GM23338 (cell line): ENCODE data around the gene PCOLCE2. TPM values are rescaled to one million over a fixed set of nuclear protein-coding genes. Genes with fewer than 3 reads are reported as not detected.

Experiments
- ATAC-seq: fragments of 200-7000 bp; cut with Tn5 transposase; 3 replicates; pipeline ENCODE4 v1.9.1; 2020
- DNase-seq: peaks from one replicate; pipeline ENCODE4 v3.0.0-alpha.2; 2015; ENCODE audit warnings: low spot score
- H2AFZ ChIP-seq: fragments of 200-600 bp; sonication (generic); 2 replicates; pipeline ENCODE4 v1.8.0; 2016; ENCODE audit warnings: antibody characterized with exemption, mild to moderate bottlenecking, moderate library complexity
- H3F3A ChIP-seq: fragments of 200-600 bp; sonication (generic); replicated peaks from 2 replicates; pipeline ENCODE4 v1.8.0; 2017; ENCODE audit warnings: antibody characterized with exemption, mixed run types, low read depth
- H3K27ac ChIP-seq: fragments of 200-600 bp; sonication (generic); 2 replicates; pipeline ENCODE4 v1.6.1; 2016; ENCODE audit warnings: low read depth
- H3K27me3 ChIP-seq: fragments of 200-600 bp; sonication (generic); 2 replicates; pipeline ENCODE4 v1.8.0; 2016; ENCODE audit warnings: mild to moderate bottlenecking, mixed run types, moderate library complexity; ENCODE audit not compliant: insufficient read depth
- H3K36me3 ChIP-seq: fragments of 200-600 bp; sonication (generic); 2 replicates; pipeline ENCODE4 v1.8.0; 2016; ENCODE audit warnings: mild to moderate bottlenecking; ENCODE audit not compliant: insufficient read depth
- H3K4me1 ChIP-seq: fragments of 200-600 bp; sonication (generic); 2 replicates; pipeline ENCODE4 v1.8.0; 2016; ENCODE audit warnings: mild to moderate bottlenecking, moderate library complexity; ENCODE audit not compliant: insufficient read depth
- H3K4me2 ChIP-seq: fragments of 200-600 bp; sonication (generic); 2 replicates; pipeline ENCODE4 v1.7.1; 2017; ENCODE audit warnings: mixed run types
- H3K4me3 ChIP-seq: fragments of 200-600 bp; sonication (generic); 2 replicates; pipeline ENCODE4 v1.6.1; 2016; ENCODE audit warnings: mixed run types
- H3K79me2 ChIP-seq: fragments of 200-600 bp; sonication (generic); replicated peaks from 2 replicates; pipeline ENCODE4 v1.8.0; 2017; ENCODE audit warnings: mild to moderate bottlenecking; ENCODE audit not compliant: insufficient read depth
- H3K9me2 ChIP-seq: fragments of 200-600 bp; sonication (generic); 2 replicates; pipeline ENCODE4 v1.8.0; 2017; ENCODE audit not compliant: insufficient read depth
- H4K20me1 ChIP-seq: fragments of 200-600 bp; sonication (generic); replicated peaks from 2 replicates; pipeline ENCODE4 v1.8.0; 2017; ENCODE audit warnings: mild to moderate bottlenecking; ENCODE audit not compliant: insufficient read depth
- H3K27ac Mint-ChIP-seq: 2 replicates; pipeline ENCODE4 v1.8.0; 2020; ENCODE audit warnings: inconsistent platforms, mild to moderate bottlenecking, moderate library complexity, mixed read lengths
- H3K27me3 Mint-ChIP-seq: 3 replicates; pipeline ENCODE4 v1.8.0; 2022; ENCODE audit warnings: low read depth, mild to moderate bottlenecking, moderate library complexity, mixed read lengths, inconsistent platforms; ENCODE audit not compliant: insufficient read depth, poor library complexity
- H3K36me3 Mint-ChIP-seq: 3 replicates; pipeline ENCODE4 v1.8.0; 2021; ENCODE audit warnings: low read depth, mild to moderate bottlenecking, inconsistent platforms, moderate library complexity, mixed read lengths
- H3K4me1 Mint-ChIP-seq: 3 replicates; pipeline ENCODE4 v1.8.0; 2020; ENCODE audit warnings: mild to moderate bottlenecking, inconsistent platforms, mixed read lengths
- H3K4me3 Mint-ChIP-seq: 3 replicates; pipeline ENCODE4 v1.8.0; 2021; ENCODE audit warnings: moderate library complexity, mild to moderate bottlenecking, inconsistent platforms, mixed read lengths
- H3K9me3 Mint-ChIP-seq: 3 replicates; pipeline ENCODE4 v1.8.0; 2020; ENCODE audit warnings: moderate library complexity, mild to moderate bottlenecking, inconsistent platforms, mixed read lengths
- CTCF ChIP-seq, 2 experiments: fragments of 200-600 bp in 1 of 2; sonication (generic) in 1 of 2; conservative IDR thresholded peaks; 2 replicates each; pipeline versions ENCODE4 v1.5.1 to v1.6.1; 2016 to 2017; ENCODE audit warnings: antibody characterized with exemption in 2 of 2, low read depth in 2 of 2, mild to moderate bottlenecking in 2 of 2, moderate library complexity in 1 of 2
- JUNB ChIP-seq: IDR thresholded peaks from one replicate; pipeline ENCODE4 v1.6.1; 2016; ENCODE audit warnings: antibody characterized with exemption; ENCODE audit not compliant: unreplicated experiment
- NANOG ChIP-seq: IDR thresholded peaks from 2 replicates; pipeline ENCODE4 v1.6.1; 2016; ENCODE audit warnings: antibody characterized with exemption, borderline replicate concordance
- POLR2AphosphoS5 ChIP-seq: IDR thresholded peaks from 2 replicates; pipeline ENCODE4 v1.6.1; 2016; ENCODE audit warnings: antibody characterized with exemption, low read depth
- REST ChIP-seq: IDR thresholded peaks from one replicate; pipeline ENCODE4 v1.6.1; 2018; ENCODE audit warnings: antibody characterized with exemption; ENCODE audit not compliant: unreplicated experiment
- STAT1 ChIP-seq: IDR thresholded peaks from one replicate; pipeline ENCODE4 v1.6.1; 2016; ENCODE audit warnings: antibody characterized with exemption; ENCODE audit not compliant: unreplicated experiment
- ZNF114 ChIP-seq: fragments of 250-450 bp; sonication (Bioruptor Pico); IDR thresholded peaks from 2 replicates; pipeline ENCODE4 v1.5.0; 2020; ENCODE audit warnings: mild to moderate bottlenecking, moderate library complexity
- ZNF331 ChIP-seq: fragments of 250-450 bp; sonication (Bioruptor Pico); IDR thresholded peaks from 2 replicates; pipeline ENCODE4 v1.5.0; 2020; ENCODE audit warnings: low read depth, mild to moderate bottlenecking, moderate library complexity
- ZNF462 ChIP-seq: fragments of 250-450 bp; sonication (Bioruptor Pico); IDR thresholded peaks from 2 replicates; pipeline ENCODE4 v1.5.0; 2020; ENCODE audit warnings: mild to moderate bottlenecking, moderate library complexity
- polyA plus RNA-seq: library from polyadenylated mRNA; unstranded; fragments of >200 nt; fragmentation: Nextera tagmentation; extraction: Ambion mirVana; gene quantifications from 2 replicates; pipeline ENCODE4 v1.2.1, GENCODE V29; 2016
- total RNA-seq: library from RNA; depleted of rRNA; stranded (reverse); fragments of >200 nt; shearing (Covaris generic); gene quantifications from 2 replicates; pipeline ENCODE4 v1.2.3, GENCODE V29; 2014

PCOLCE2 gene
- total and polyA plus RNA-seq, 2 experiments from 2014 or later: 17.7 to 22.6 TPM

DNA sequence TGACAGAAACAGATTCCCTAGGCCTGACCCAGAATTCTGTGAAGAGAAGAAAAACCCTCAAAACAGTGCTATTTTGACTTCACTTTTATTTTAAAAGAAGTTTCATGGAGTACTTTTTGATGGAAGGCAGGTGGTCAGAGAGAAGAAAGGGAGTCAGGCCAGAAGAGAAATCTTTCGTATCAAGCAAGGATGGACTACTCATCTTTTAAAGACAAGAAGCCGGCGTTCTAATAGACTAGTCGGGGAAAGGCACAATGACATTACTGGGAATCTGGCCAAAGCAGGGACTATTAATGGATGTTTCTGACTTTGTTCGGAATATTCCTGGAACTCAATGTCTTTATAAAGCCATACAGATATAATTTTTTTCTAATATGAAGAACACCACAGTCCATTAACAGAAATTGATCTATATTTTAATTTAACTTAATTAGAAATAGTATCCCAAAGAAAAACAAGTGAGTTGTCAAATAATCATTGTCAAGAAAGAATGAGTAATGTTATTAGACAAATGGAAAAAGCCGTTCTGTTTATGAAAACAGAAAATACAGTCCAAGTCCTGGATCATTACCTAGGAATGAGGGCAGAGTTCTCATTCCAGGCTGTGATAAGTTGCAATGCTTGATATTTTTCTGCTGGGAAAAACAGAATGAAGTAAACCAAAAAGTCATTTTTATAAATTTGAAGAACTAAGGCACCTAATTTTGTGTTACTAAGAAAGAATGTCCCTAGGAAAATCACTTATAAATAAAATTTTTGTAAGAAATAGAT, 23.7 kb upstream of the PCOLCE2 start (continued):
- TF ChIP-seq CTCF (conservative IDR thresholded peaks at IDR 0.05; ENCODE audit: low read depth in 2 of 2): no peak
- no peak for TF ChIP-seq ZNF114
- no peak for TF ChIP-seq ZNF331 (CRISPR knock-in tag)
- TF ChIP-seq STAT1: no peak
- TF ChIP-seq POLR2AphosphoS5: no peak

DNA sequence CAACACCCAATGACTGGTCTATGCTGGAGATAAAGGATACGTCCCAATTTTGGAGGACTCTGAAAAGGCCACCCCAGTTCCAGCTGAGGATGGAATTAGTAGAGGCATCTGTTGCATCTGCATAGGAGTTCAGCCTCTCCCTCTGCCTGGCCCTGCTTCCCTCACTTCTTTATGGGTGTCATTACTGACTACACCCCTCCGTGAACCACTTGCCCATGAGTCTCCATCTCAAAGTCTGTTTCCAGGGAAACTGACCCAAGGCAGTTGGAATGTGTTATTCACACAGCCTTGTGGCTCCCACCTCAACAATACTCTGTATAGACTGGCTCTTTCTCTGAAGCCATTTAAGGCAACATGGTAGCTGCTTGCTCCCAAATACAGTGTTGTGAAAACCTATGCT, 21.4 kb upstream of the PCOLCE2 start:
- Mint-ChIP-seq H3K9me3 (no peaks in the 10 kb centered on the region), H3K27me3 (peaks cover 2% of the 10 kb centered on the region), H3K27ac (no peak overlapping the region), H3K36me3 (no peaks in the 10 kb centered on the region), H3K4me1 (peaks cover 4% of the 10 kb centered on the region; the same call in 1 of the 3 replicates), H3K4me3 (no peak overlapping the region)
- Histone ChIP-seq H4K20me1 (no peaks in the 10 kb centered on the region), H3K9me2 (0 out of 2 replicates have a peak, but pooled peaks cover 6% of the 10 kb centered on the region), H3K4me2 (no peak overlapping the region), H3K79me2 (no peaks in the 10 kb centered on the region), H3K4me1 (no peaks in the 10 kb centered on the region), H2AFZ (0 out of 2 replicates have a peak overlapping the region, but pooled peaks have one; percentile 59), H3K36me3 (no peaks in the 10 kb centered on the region), H3K27me3 (no peaks in the 10 kb centered on the region), H3K27ac (no peak overlapping the region), H3F3A (no peaks in the 10 kb centered on the region), H3K4me3 (no peak overlapping the region)
- ATAC-seq: no peak
- no peak for DNase-seq
- TF ChIP-seq JUNB (no peak), REST (no peak), ZNF331 (CRISPR knock-in tag) (no peak), CTCF (conservative IDR thresholded peaks at IDR 0.05; ENCODE audit: low read depth in 2 of 2) (no peak), STAT1 (no peak), ZNF462 (no peak), NANOG (no peak)
